ENCODE results near the gene PTCHD1.

The PTCHD1 gene

GRCh38 chrX:23317799-23318724, 16.6 kb upstream of the PTCHD1 start:
- H3K9ac ChIP-seq = no peak overlapping the region
- H3K27me3 ChIP-seq (ENCODE audit: control insufficient read depth, insufficient read depth, low read length) = no peaks in the 10 kb centered on the region
- H3K4me2 ChIP-seq (ENCODE audit: low read length) = no peak overlapping the region
- no peaks in the 10 kb centered on the region for H3K36me3 ChIP-seq (ENCODE audit: control insufficient read depth, insufficient read depth, low read length)
- H3K79me2 ChIP-seq = no peaks in the 10 kb centered on the region
- no peaks in the 10 kb centered on the region for H3K4me1 ChIP-seq
- no peak overlapping the region for H3K27ac ChIP-seq
- H3K9me3 ChIP-seq (ENCODE audit: control insufficient read depth, low read length) = no peaks in the 10 kb centered on the region
- TF ChIP-seq, protein P1, sequence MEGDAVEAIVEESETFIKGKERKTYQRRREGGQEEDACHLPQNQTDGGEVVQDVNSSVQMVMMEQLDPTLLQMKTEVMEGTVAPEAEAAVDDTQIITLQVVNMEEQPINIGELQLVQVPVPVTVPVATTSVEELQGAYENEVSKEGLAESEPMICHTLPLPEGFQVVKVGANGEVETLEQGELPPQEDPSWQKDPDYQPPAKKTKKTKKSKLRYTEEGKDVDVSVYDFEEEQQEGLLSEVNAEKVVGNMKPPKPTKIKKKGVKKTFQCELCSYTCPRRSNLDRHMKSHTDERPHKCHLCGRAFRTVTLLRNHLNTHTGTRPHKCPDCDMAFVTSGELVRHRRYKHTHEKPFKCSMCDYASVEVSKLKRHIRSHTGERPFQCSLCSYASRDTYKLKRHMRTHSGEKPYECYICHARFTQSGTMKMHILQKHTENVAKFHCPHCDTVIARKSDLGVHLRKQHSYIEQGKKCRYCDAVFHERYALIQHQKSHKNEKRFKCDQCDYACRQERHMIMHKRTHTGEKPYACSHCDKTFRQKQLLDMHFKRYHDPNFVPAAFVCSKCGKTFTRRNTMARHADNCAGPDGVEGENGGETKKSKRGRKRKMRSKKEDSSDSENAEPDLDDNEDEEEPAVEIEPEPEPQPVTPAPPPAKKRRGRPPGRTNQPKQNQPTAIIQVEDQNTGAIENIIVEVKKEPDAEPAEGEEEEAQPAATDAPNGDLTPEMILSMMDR (IDR thresholded peaks at IDR 0.05) = peak; percentile 48
- no peak overlapping the region for H3K4me3 ChIP-seq (ENCODE audit: low read depth, low read length)
- no peak overlapping the region for H2AFZ ChIP-seq

DNA sequence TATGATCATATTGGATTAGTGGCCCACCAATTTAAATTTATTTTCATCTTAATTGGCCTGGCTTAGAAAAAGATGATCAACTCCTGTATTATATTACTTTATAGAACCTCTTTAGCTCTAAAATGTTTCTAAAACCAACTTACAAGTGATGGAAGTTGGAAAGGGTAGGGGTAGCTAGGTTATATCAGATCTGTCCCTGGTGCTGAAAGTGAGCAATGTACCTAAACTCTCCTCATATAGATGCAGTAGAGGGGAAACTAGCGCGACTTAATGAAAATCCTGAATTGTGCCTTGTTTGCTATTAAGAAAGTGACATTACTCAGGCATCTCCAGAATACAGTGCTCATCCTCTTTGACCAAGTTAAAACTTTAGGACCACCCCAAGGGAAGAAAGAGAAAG, 7.5 kb upstream of the PTCHD1 start:
- Histone ChIP-seq H3K4me3 (ENCODE audit: low read depth, low read length) (no peak overlapping the region), H3K36me3 (ENCODE audit: control insufficient read depth, insufficient read depth, low read length) (no peaks in the 10 kb centered on the region), H3K9me3 (ENCODE audit: control insufficient read depth, low read length) (no peaks in the 10 kb centered on the region), H3K27me3 (ENCODE audit: control insufficient read depth, insufficient read depth, low read length) (no peaks in the 10 kb centered on the region), H3K4me1 (no peaks in the 10 kb centered on the region), H3K4me2 (ENCODE audit: low read length) (no peak overlapping the region), H2AFZ (no peak overlapping the region), H3K79me2 (no peaks in the 10 kb centered on the region), H3K27ac (no peak overlapping the region), H3K9ac (no peak overlapping the region)
- TF ChIP-seq, protein P1 (IDR thresholded peaks at IDR 0.05) = no peak

- TF ChIP-seq, protein P1 (IDR thresholded peaks at IDR 0.05) = no peak
- Histone ChIP-seq H3K4me3 (ENCODE audit: low read depth, low read length) (no peak overlapping the region), H3K27ac (no peak overlapping the region), H2AFZ (no peak overlapping the region), H3K4me1 (no peaks in the 10 kb centered on the region), H3K79me2 (no peaks in the 10 kb centered on the region), H3K36me3 (ENCODE audit: control insufficient read depth, insufficient read depth, low read length) (no peaks in the 10 kb centered on the region), H3K9ac (no peak overlapping the region), H3K27me3 (ENCODE audit: control insufficient read depth, insufficient read depth, low read length) (no peaks in the 10 kb centered on the region), H3K4me2 (ENCODE audit: low read length) (no peak overlapping the region), H3K9me3 (ENCODE audit: control insufficient read depth, low read length) (no peaks in the 10 kb centered on the region)
These were observed 2.9 kb upstream of the PTCHD1 start for GRCh38 chrX:23331701-23332100.

GRCh38 chrX:23332101-23332887, 2.4 kb upstream of the PTCHD1 start:
- Histone ChIP-seq H3K9ac (no peak overlapping the region), H3K4me1 (no peaks in the 10 kb centered on the region), H3K79me2 (no peaks in the 10 kb centered on the region), H3K27ac (no peak overlapping the region), H3K36me3 (ENCODE audit: control insufficient read depth, insufficient read depth, low read length) (no peaks in the 10 kb centered on the region), H3K27me3 (ENCODE audit: control insufficient read depth, insufficient read depth, low read length) (no peaks in the 10 kb centered on the region), H3K9me3 (ENCODE audit: control insufficient read depth, low read length) (no peaks in the 10 kb centered on the region), H2AFZ (no peak overlapping the region), H3K4me3 (ENCODE audit: low read depth, low read length) (no peak overlapping the region), H3K4me2 (ENCODE audit: low read length) (no peak overlapping the region)
- TF ChIP-seq, protein P1 (IDR thresholded peaks at IDR 0.05) = no peak
